AML-193 (cell line): ENCODE data around the gene CCDC9B.

Experiments
- DNase-seq, 2 experiments: peaks; one replicate each; lab custom pipeline; 2025; lab: John Stamatoyannopoulos, UW

Gene CCDC9B

GRCh38 chr15:40331026-40331425 lies 9.7 kb downstream of the CCDC9B start:
- DNase-seq: no peak

GRCh38 chr15:40330368-40330836 lies 10.3 kb downstream of the CCDC9B start:
- peak in 1 of 2 experiments; percentile 28 for DNase-seq

GRCh38 chr15:40329804-40330203 lies 10.9 kb downstream of the CCDC9B start:
- no peak for DNase-seq

GRCh38 chr15:40328751-40329150 lies 12.0 kb downstream of the CCDC9B start:
- DNase-seq: no peak

GRCh38 chr15:40328176-40328575 lies 12.6 kb downstream of the CCDC9B start:
- DNase-seq: no peak

- no peak for DNase-seq
Measured at GRCh38 chr15:40327457-40327856, 13.3 kb downstream of the CCDC9B start.

GRCh38 chr15:40325700-40326099 lies 15.0 kb downstream of the CCDC9B start:
- DNase-seq: peak; percentile 4 to 8

- DNase-seq: no peak
Measured at GRCh38 chr15:40325188-40325587, 15.6 kb downstream of the CCDC9B start.

GRCh38 chr15:40323953-40324937 lies 16.5 kb downstream of the CCDC9B start:
- peak in 1 of 2 experiments; percentile 2 for DNase-seq

GRCh38 chr15:40323239-40323952 lies 17.3 kb downstream of the CCDC9B start, which contains the start of gene INAFM2:
Gene INAFM2, plus strand, starts transcription at chr15:40323692. Its CDS starts 364 bp downstream, at chr15:40324056.
- DNase-seq: peak; percentile 90 to 93

- no peak for DNase-seq
Measured at GRCh38 chr15:40322531-40323238, 18.1 kb downstream of the CCDC9B start.

- peak; percentile 75 to 82 for DNase-seq
Measured at GRCh38 chr15:40320931-40321371, 19.8 kb downstream of the CCDC9B start.

GRCh38 chr15:40320409-40320808 lies 20.3 kb downstream of the CCDC9B start:
- no peak for DNase-seq

- no peak for DNase-seq
Measured at GRCh38 chr15:40317580-40317979, 23.2 kb downstream of the CCDC9B start.

- DNase-seq: no peak
Measured at GRCh38 chr15:40316931-40317330, 23.8 kb downstream of the CCDC9B start.

GRCh38 chr15:40314723-40315276 lies 25.9 kb downstream of the CCDC9B start:
- DNase-seq: no peak

GRCh38 chr15:40313531-40314398 lies 27.0 kb downstream of the CCDC9B start:
- peak; percentile 74 to 77 for DNase-seq

- DNase-seq: no peak
Measured at GRCh38 chr15:40312370-40313158, 28.2 kb downstream of the CCDC9B start.

GRCh38 chr15:40310993-40311392 lies 29.7 kb downstream of the CCDC9B start:
- no peak for DNase-seq
